ENCODE data around the gene ARL14.

ARL14 gene

GRCh38 chr3:160660902-160661301 lies 16.1 kb upstream of the ARL14 start:
- Histone ChIP-seq H3K9me3 (ENCODE audit: control insufficient read depth, insufficient read depth, low read length) (no peaks in the 10 kb centered on the region), H3K4me1 (ENCODE audit: control insufficient read depth, insufficient read depth, low read length) (peaks cover under 1% of the 10 kb centered on the region), H3K9ac (ENCODE audit: low read depth, low read length) (no peak overlapping the region), H3K4me3 (ENCODE audit: low read depth, low read length) (no peak overlapping the region), H3K27me3 (ENCODE audit: control insufficient read depth, insufficient read depth, low read length) (no peaks in the 10 kb centered on the region), H3K36me3 (ENCODE audit: control insufficient read depth, insufficient read depth, low read length) (no peaks in the 10 kb centered on the region)

- Histone ChIP-seq H3K4me3 (ENCODE audit: low read depth, low read length) (no peak overlapping the region), H3K9ac (ENCODE audit: low read depth, low read length) (no peak overlapping the region), H3K4me1 (ENCODE audit: control insufficient read depth, insufficient read depth, low read length) (peaks cover 5% of the 10 kb centered on the region), H3K36me3 (ENCODE audit: control insufficient read depth, insufficient read depth, low read length) (no peaks in the 10 kb centered on the region), H3K9me3 (ENCODE audit: control insufficient read depth, insufficient read depth, low read length) (no peaks in the 10 kb centered on the region), H3K27me3 (ENCODE audit: control insufficient read depth, insufficient read depth, low read length) (no peaks in the 10 kb centered on the region)
Observed at GRCh38 chr3:160661660-160662059, 15.3 kb upstream of the ARL14 start.

GRCh38 chr3:160665231-160665630 lies 11.7 kb upstream of the ARL14 start:
- Histone ChIP-seq H3K36me3 (ENCODE audit: control insufficient read depth, insufficient read depth, low read length) (no peaks in the 10 kb centered on the region), H3K9me3 (ENCODE audit: control insufficient read depth, insufficient read depth, low read length) (no peaks in the 10 kb centered on the region), H3K4me3 (ENCODE audit: low read depth, low read length) (no peak overlapping the region), H3K27me3 (ENCODE audit: control insufficient read depth, insufficient read depth, low read length) (no peaks in the 10 kb centered on the region), H3K9ac (ENCODE audit: low read depth, low read length) (no peak overlapping the region), H3K4me1 (ENCODE audit: control insufficient read depth, insufficient read depth, low read length) (peaks cover 5% of the 10 kb centered on the region)

GRCh38 chr3:160665784-160666526 lies 11.0 kb upstream of the ARL14 start:
- H3K9ac ChIP-seq (ENCODE audit: low read depth, low read length) = no peak overlapping the region
- no peaks in the 10 kb centered on the region for H3K36me3 ChIP-seq (ENCODE audit: control insufficient read depth, insufficient read depth, low read length)
- H3K4me1 ChIP-seq (ENCODE audit: control insufficient read depth, insufficient read depth, low read length) = peaks cover 5% of the 10 kb centered on the region
- H3K27me3 ChIP-seq (ENCODE audit: control insufficient read depth, insufficient read depth, low read length) = no peaks in the 10 kb centered on the region
- H3K4me3 ChIP-seq (ENCODE audit: low read depth, low read length) = no peak overlapping the region
- no peaks in the 10 kb centered on the region for H3K9me3 ChIP-seq (ENCODE audit: control insufficient read depth, insufficient read depth, low read length)

GRCh38 chr3:160667452-160667851 lies 9.5 kb upstream of the ARL14 start:
- H3K4me1 ChIP-seq (ENCODE audit: control insufficient read depth, insufficient read depth, low read length) = peaks cover 5% of the 10 kb centered on the region
- H3K9me3 ChIP-seq (ENCODE audit: control insufficient read depth, insufficient read depth, low read length) = no peaks in the 10 kb centered on the region
- H3K4me3 ChIP-seq (ENCODE audit: low read depth, low read length) = no peak overlapping the region
- H3K36me3 ChIP-seq (ENCODE audit: control insufficient read depth, insufficient read depth, low read length) = no peaks in the 10 kb centered on the region
- H3K27me3 ChIP-seq (ENCODE audit: control insufficient read depth, insufficient read depth, low read length) = no peaks in the 10 kb centered on the region
- no peak overlapping the region for H3K9ac ChIP-seq (ENCODE audit: low read depth, low read length)

- Histone ChIP-seq H3K4me1 (ENCODE audit: control insufficient read depth, insufficient read depth, low read length) (peaks cover 5% of the 10 kb centered on the region), H3K27me3 (ENCODE audit: control insufficient read depth, insufficient read depth, low read length) (no peaks in the 10 kb centered on the region), H3K9me3 (ENCODE audit: control insufficient read depth, insufficient read depth, low read length) (no peaks in the 10 kb centered on the region), H3K4me3 (ENCODE audit: low read depth, low read length) (no peak overlapping the region), H3K36me3 (ENCODE audit: control insufficient read depth, insufficient read depth, low read length) (no peaks in the 10 kb centered on the region), H3K9ac (ENCODE audit: low read depth, low read length) (no peak overlapping the region)
Observed at GRCh38 chr3:160668454-160668853, 8.5 kb upstream of the ARL14 start.

- Histone ChIP-seq H3K4me1 (ENCODE audit: control insufficient read depth, insufficient read depth, low read length) (peaks cover 1% of the 10 kb centered on the region), H3K36me3 (ENCODE audit: control insufficient read depth, insufficient read depth, low read length) (no peaks in the 10 kb centered on the region), H3K9me3 (ENCODE audit: control insufficient read depth, insufficient read depth, low read length) (no peaks in the 10 kb centered on the region), H3K9ac (ENCODE audit: low read depth, low read length) (no peak overlapping the region), H3K4me3 (ENCODE audit: low read depth, low read length) (no peak overlapping the region), H3K27me3 (ENCODE audit: control insufficient read depth, insufficient read depth, low read length) (no peaks in the 10 kb centered on the region)
Observed at GRCh38 chr3:160671231-160671630, 5.7 kb upstream of the ARL14 start.

- Histone ChIP-seq H3K27me3 (ENCODE audit: control insufficient read depth, insufficient read depth, low read length) (no peaks in the 10 kb centered on the region), H3K9ac (ENCODE audit: low read depth, low read length) (no peak overlapping the region), H3K36me3 (ENCODE audit: control insufficient read depth, insufficient read depth, low read length) (no peaks in the 10 kb centered on the region), H3K4me1 (ENCODE audit: control insufficient read depth, insufficient read depth, low read length) (no peaks in the 10 kb centered on the region), H3K9me3 (ENCODE audit: control insufficient read depth, insufficient read depth, low read length) (no peaks in the 10 kb centered on the region), H3K4me3 (ENCODE audit: low read depth, low read length) (no peak overlapping the region)
Observed at GRCh38 chr3:160671995-160672394, 5.0 kb upstream of the ARL14 start.

- Histone ChIP-seq H3K4me1 (ENCODE audit: control insufficient read depth, insufficient read depth, low read length) (no peaks in the 10 kb centered on the region), H3K27me3 (ENCODE audit: control insufficient read depth, insufficient read depth, low read length) (no peaks in the 10 kb centered on the region), H3K4me3 (ENCODE audit: low read depth, low read length) (no peak overlapping the region), H3K36me3 (ENCODE audit: control insufficient read depth, insufficient read depth, low read length) (no peaks in the 10 kb centered on the region), H3K9ac (ENCODE audit: low read depth, low read length) (no peak overlapping the region), H3K9me3 (ENCODE audit: control insufficient read depth, insufficient read depth, low read length) (no peaks in the 10 kb centered on the region)
Observed at GRCh38 chr3:160673188-160673587, 3.8 kb upstream of the ARL14 start.

GRCh38 chr3:160675566-160676124 lies 1.3 kb upstream of the ARL14 start:
- H3K4me3 ChIP-seq (ENCODE audit: low read depth, low read length) = no peak overlapping the region
- H3K4me1 ChIP-seq (ENCODE audit: control insufficient read depth, insufficient read depth, low read length) = peaks cover 4% of the 10 kb centered on the region
- H3K9me3 ChIP-seq (ENCODE audit: control insufficient read depth, insufficient read depth, low read length) = no peaks in the 10 kb centered on the region
- H3K27me3 ChIP-seq (ENCODE audit: control insufficient read depth, insufficient read depth, low read length) = no peaks in the 10 kb centered on the region
- no peaks in the 10 kb centered on the region for H3K36me3 ChIP-seq (ENCODE audit: control insufficient read depth, insufficient read depth, low read length)
- H3K9ac ChIP-seq (ENCODE audit: low read depth, low read length) = no peak overlapping the region

GRCh38 chr3:160677459-160677881 lies 510 bp downstream of the ARL14 start:
- Histone ChIP-seq H3K4me3 (ENCODE audit: low read depth, low read length) (no peak overlapping the region), H3K4me1 (ENCODE audit: control insufficient read depth, insufficient read depth, low read length) (peaks cover 4% of the 10 kb centered on the region), H3K27me3 (ENCODE audit: control insufficient read depth, insufficient read depth, low read length) (no peaks in the 10 kb centered on the region), H3K9me3 (ENCODE audit: control insufficient read depth, insufficient read depth, low read length) (no peaks in the 10 kb centered on the region), H3K36me3 (ENCODE audit: control insufficient read depth, insufficient read depth, low read length) (no peaks in the 10 kb centered on the region), H3K9ac (ENCODE audit: low read depth, low read length) (no peak overlapping the region)

GRCh38 chr3:160678292-160678842 lies 1.4 kb downstream of the ARL14 start:
- H3K4me3 ChIP-seq (ENCODE audit: low read depth, low read length) = no peak overlapping the region
- peaks cover 4% of the 10 kb centered on the region for H3K4me1 ChIP-seq (ENCODE audit: control insufficient read depth, insufficient read depth, low read length)
- H3K27me3 ChIP-seq (ENCODE audit: control insufficient read depth, insufficient read depth, low read length) = no peaks in the 10 kb centered on the region
- no peak overlapping the region for H3K9ac ChIP-seq (ENCODE audit: low read depth, low read length)
- H3K36me3 ChIP-seq (ENCODE audit: control insufficient read depth, insufficient read depth, low read length) = no peaks in the 10 kb centered on the region
- no peaks in the 10 kb centered on the region for H3K9me3 ChIP-seq (ENCODE audit: control insufficient read depth, insufficient read depth, low read length)
